Stimulated activated CD4-positive, alpha-beta T cell treated with anti-CD3 and anti-CD28 coated beads, Interleukin-15, amount 100 ng/mL, for 48 hours (primary cell): ENCODE data around the gene BCL3.

Experiments
- DNase-seq, 2 donors: peaks; one replicate each; pipeline ENCODE4 v3.0.0-alpha.2; 2020; ENCODE audit warnings: low read depth in 2 of 2

The BCL3 gene

GRCh38 chr19:44788971-44789370 is 40.5 kb downstream of the BCL3 start:
- no peak for DNase-seq

GRCh38 chr19:44789943-44790483 is 41.5 kb downstream of the BCL3 start:
- no peak for DNase-seq

- no peak for DNase-seq
Measured at GRCh38 chr19:44792281-44792680, 43.8 kb downstream of the BCL3 start.

- DNase-seq, result no peak
Measured at GRCh38 chr19:44794610-44795009, 46.1 kb downstream of the BCL3 start.

GRCh38 chr19:44795398-44795987 is 47.0 kb downstream of the BCL3 start:
- DNase-seq, result no peak

GRCh38 chr19:44796701-44797115 is 48.2 kb downstream of the BCL3 start:
- no peak for DNase-seq

GRCh38 chr19:44799627-44800346 is 51.3 kb downstream of the BCL3 start:
- DNase-seq, result no peak

- peak; percentile 70 to 79 for DNase-seq
Measured at GRCh38 chr19:44800461-44800860, 52.0 kb downstream of the BCL3 start.

- DNase-seq, result no peak
Measured at GRCh38 chr19:44803442-44804428, 55.2 kb downstream of the BCL3 start.

GRCh38 chr19:44806291-44806690 is 57.8 kb downstream of the BCL3 start:
- DNase-seq, result no peak

- no peak for DNase-seq
Measured at GRCh38 chr19:44807162-44807561, 58.7 kb downstream of the BCL3 start.

GRCh38 chr19:44807652-44808462 is 59.3 kb downstream of the BCL3 start:
- no peak for DNase-seq

- no peak for DNase-seq
Measured at GRCh38 chr19:44808463-44809371, 60.2 kb downstream of the BCL3 start, which contains the start of gene BCAM. Gene BCAM, plus strand, starts transcription at chr19:44809103. Its CDS starts 22 bp downstream, at chr19:44809125.
